Inflammatory macrophage treated with lipopolysaccharide for 4 hours (primary cell): ENCODE data around the gene IP6K3.

Experiments
- DNase-seq: peaks from one replicate; pipeline ENCODE4 v3.0.0-alpha.2; 2020

IP6K3 gene

GRCh38 chr6:33758815-33759216 lies 12.1 kb upstream of the IP6K3 start:
- no peak for DNase-seq

- no peak for DNase-seq
Measured at GRCh38 chr6:33757906-33758305, 11.2 kb upstream of the IP6K3 start.

- no peak for DNase-seq
Measured at GRCh38 chr6:33757113-33757512, 10.4 kb upstream of the IP6K3 start.

- no peak for DNase-seq
Measured at GRCh38 chr6:33756211-33756954, 9.7 kb upstream of the IP6K3 start.

GRCh38 chr6:33755070-33755869 lies 8.6 kb upstream of the IP6K3 start:
- DNase-seq, result no peak

- DNase-seq, result no peak
Measured at GRCh38 chr6:33754222-33754621, 7.5 kb upstream of the IP6K3 start.

- DNase-seq, result no peak
Measured at GRCh38 chr6:33752646-33753015, 5.9 kb upstream of the IP6K3 start.

- no peak for DNase-seq
Measured at GRCh38 chr6:33751771-33752645, 5.3 kb upstream of the IP6K3 start.

GRCh38 chr6:33750244-33750991 lies 3.7 kb upstream of the IP6K3 start:
- no peak for DNase-seq

GRCh38 chr6:33749401-33749800 lies 2.7 kb upstream of the IP6K3 start:
- DNase-seq, result no peak

GRCh38 chr6:33748841-33749240 lies 2.1 kb upstream of the IP6K3 start:
- DNase-seq, result no peak

GRCh38 chr6:33747823-33748222 lies 1.1 kb upstream of the IP6K3 start:
- DNase-seq, result no peak

GRCh38 chr6:33746036-33746600 lies 587 bp downstream of the IP6K3 start:
- DNase-seq, result no peak

- DNase-seq, result no peak
Measured at GRCh38 chr6:33745548-33745947, 1.2 kb downstream of the IP6K3 start.

GRCh38 chr6:33744895-33745546 lies 1.7 kb downstream of the IP6K3 start:
- DNase-seq, result no peak

GRCh38 chr6:33744001-33744848 lies 2.5 kb downstream of the IP6K3 start:
- DNase-seq, result peak; percentile 57

- no peak for DNase-seq
Measured at GRCh38 chr6:33742837-33743236, 3.9 kb downstream of the IP6K3 start.

GRCh38 chr6:33742092-33742491 lies 4.6 kb downstream of the IP6K3 start:
- no peak for DNase-seq

GRCh38 chr6:33740794-33741193 lies 5.9 kb downstream of the IP6K3 start:
- DNase-seq, result no peak

GRCh38 chr6:33740204-33740608 lies 6.5 kb downstream of the IP6K3 start:
- DNase-seq, result peak; percentile 43

GRCh38 chr6:33739571-33739970 lies 7.1 kb downstream of the IP6K3 start:
- peak; percentile 28 for DNase-seq
